Measurements from ENCODE around the gene VOPP1.

DNA sequence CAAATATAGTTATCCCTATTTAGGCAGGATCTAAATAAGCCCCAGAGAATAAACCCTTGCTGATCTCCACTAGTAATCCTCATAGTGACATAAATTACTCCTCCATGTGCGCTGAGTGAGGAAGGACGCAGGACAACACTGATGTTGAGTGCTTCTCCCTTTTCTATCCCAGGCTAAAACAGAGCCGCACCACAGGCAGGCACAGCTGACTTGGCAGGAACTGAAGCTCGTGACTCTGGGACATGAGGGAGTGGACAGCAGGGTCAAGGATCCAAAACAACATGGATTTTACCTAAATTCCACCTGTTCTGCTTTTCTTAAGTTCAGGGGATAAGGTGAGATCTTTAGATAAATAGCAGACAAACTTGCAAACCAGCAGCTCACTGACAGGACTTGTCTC is 46.0 kb downstream of the VOPP1 start:
- no peak for TF ChIP-seq POLR2A (IDR thresholded peaks at IDR 0.05; ENCODE audit: low read depth, low read length)
- no peak for TF ChIP-seq POLR2AphosphoS5 (IDR thresholded peaks at IDR 0.05; ENCODE audit: low read depth, low read length)
- TF ChIP-seq POU2F2 (IDR thresholded peaks at IDR 0.05; ENCODE audit: low read depth, low read length), result no peak
- TF ChIP-seq TAF1 (IDR thresholded peaks at IDR 0.05; ENCODE audit: low read depth, low read length), result no peak
- TF ChIP-seq PAX5 (IDR thresholded peaks at IDR 0.05; ENCODE audit: insufficient read depth, low read length, severe bottlenecking), result no peak
